ENCODE data around the gene NSUN2. TPM values are rescaled to one million over a fixed set of nuclear protein-coding genes. Genes with fewer than 3 reads are reported as not detected.

NSUN2 gene
- total and polyA plus RNA-seq, 2 of the 4 experiments (the other 2 are of a cell fraction): 51.1 to 61.1 TPM

DNA sequence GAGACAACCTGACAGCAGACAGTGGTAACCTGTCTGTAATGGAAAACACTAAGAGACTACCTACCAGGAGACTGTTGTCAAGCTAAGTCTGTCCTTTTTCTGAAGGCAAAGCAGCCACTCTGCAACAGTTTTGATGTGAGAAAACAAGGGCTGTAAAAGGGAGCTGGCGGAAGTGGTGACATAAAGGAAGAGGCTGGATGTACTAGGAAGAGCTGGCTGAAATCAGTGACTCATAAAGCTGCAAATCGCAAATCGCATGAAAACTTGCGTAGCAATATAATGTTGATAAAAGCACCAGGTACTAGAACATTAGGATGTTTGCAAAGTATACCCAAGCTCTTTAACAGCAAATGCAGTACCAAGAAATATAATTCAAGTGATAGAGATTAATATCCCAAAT is 1.4 kb downstream of the NSUN2 start:
- Histone ChIP-seq H3K36me3 (ENCODE audit: control insufficient read depth, insufficient read depth, low read length) (peaks cover 24% of the 10 kb centered on the region), H3K9me1 (ENCODE audit: insufficient read depth, low read length) (peaks cover 10% of the 10 kb centered on the region), H3K23ac (ENCODE audit: low read depth, low read length) (no peak overlapping the region), H3K56ac (ENCODE audit: extremely low read depth, insufficient read depth, low read length) (no peak overlapping the region), H3K4ac (ENCODE audit: low read depth, low read length) (no peak overlapping the region), H4K8ac (ENCODE audit: low read depth in 2 of 2, low read length in 2 of 2) (no peak overlapping the region), H2AK9ac (replicated peaks; ENCODE audit: low read depth, low read length, poor library complexity) (no peak overlapping the region), H3K4me1 (ENCODE audit: control insufficient read depth, insufficient read depth, low read length) (peaks cover 10% of the 10 kb centered on the region), H2BK120ac (ENCODE audit: low read depth, low read length) (no peak overlapping the region), H2AFZ (replicated peaks; ENCODE audit: low read length, poor library complexity) (no peak overlapping the region), H2BK15ac (ENCODE audit: low read depth, low read length) (no peak overlapping the region), H3K79me1 (ENCODE audit: low read depth in 1 of 2, low read length in 2 of 2) (peaks cover 37 to 64% of the 10 kb centered on the region in 2 experiments), H3K27ac (ENCODE audit: insufficient read depth, low read length) (no peak overlapping the region), H2BK5ac (ENCODE audit: low read depth, low read length, poor library complexity, severe bottlenecking) (no peak overlapping the region), H3K9me3 (ENCODE audit: control insufficient read depth, insufficient read depth, low read length) (no peaks in the 10 kb centered on the region), H3K27me3 (ENCODE audit: control insufficient read depth, insufficient read depth, low read length) (no peaks in the 10 kb centered on the region), H3K14ac (replicated peaks; ENCODE audit: low read depth, low read length) (no peak overlapping the region), H2AK5ac (ENCODE audit: low read depth, low read length) (no peak overlapping the region), H4K20me1 (ENCODE audit: insufficient read depth, low read length) (peaks cover 41% of the 10 kb centered on the region), H3K18ac (ENCODE audit: low read depth, low read length) (no peak overlapping the region), H2BK20ac (ENCODE audit: low read depth, low read length) (no peak overlapping the region), H3K4me2 (ENCODE audit: low read depth, low read length) (peak overlapping the region; percentile 33; the same call in 1 of the 2 replicates), H3K9ac (ENCODE audit: low read depth, low read length) (no peak overlapping the region), H4K91ac (ENCODE audit: insufficient read depth, low read depth, low read length) (no peak overlapping the region), H4K5ac (ENCODE audit: low read depth, low read length) (no peak overlapping the region), H3K4me3 (ENCODE audit: insufficient read depth, low read depth, low read length) (no peak overlapping the region)
- CTCF ChIA-PET: interaction anchor here (1.5 kb wide), 1 partner anchor 114 kb away, joined by 4 read pairs; no protein-coding TSS in a partner anchor
- POLR2A ChIA-PET (ENCODE audit: unreplicated experiment): no interaction called here
- dilution Hi-C loops (cut with HindIII; ENCODE audit: low sequenced_read_pairs, unreplicated experiment): no loop called here
- intact Hi-C loops (cut with micrococcal nuclease): loop anchor here (5.0 kb wide), 1 partner anchor 101 kb away; no protein-coding TSS in a partner anchor
- ATAC-seq (ENCODE audit: low read depth) (no peak), DNase-seq (no peak)
- no TSS peak for BruUV-seq (replicated peaks)
- in situ Hi-C loops (cut with MboI; ENCODE audit: low sequenced_read_pairs): loop anchor here (5.0 kb wide), 1 partner anchor 116 kb away; no protein-coding TSS in a partner anchor
- no CpG with 5 or more reads among the region's 4 CpGs for WGBS, 2 experiments (ENCODE audit: extremely low coverage in 2 of 2, insufficient read length in 1 of 2)
- no peak for TF ChIP-seq MAFK (IDR thresholded peaks at IDR 0.05; ENCODE audit: low read depth, low read length)
- no peak for TF ChIP-seq CTCF (conservative IDR thresholded peaks at IDR 0.05; ENCODE audit: low read depth, low read length)
- TF ChIP-seq RCOR1 (IDR thresholded peaks at IDR 0.05; ENCODE audit: insufficient replicate concordance, low read length): no peak
- no peak for TF ChIP-seq USF2 (IDR thresholded peaks at IDR 0.05; ENCODE audit: low read depth, low read length)
- TF ChIP-seq BHLHE40 (IDR thresholded peaks at IDR 0.05; ENCODE audit: low read depth, low read length): no peak
- no peak for TF ChIP-seq NFE2L2 (IDR thresholded peaks at IDR 0.05; ENCODE audit: low read depth, low read length)
- TF ChIP-seq POLR2A (IDR thresholded peaks at IDR 0.05; ENCODE audit: low read depth, low read length): no peak
- TF ChIP-seq MXI1 (IDR thresholded peaks at IDR 0.05; ENCODE audit: borderline replicate concordance, low read depth, low read length): no peak
- no peak for TF ChIP-seq RFX5 (IDR thresholded peaks at IDR 0.05; ENCODE audit: low read depth, low read length)
- no peak for TF ChIP-seq SMC3 (IDR thresholded peaks at IDR 0.05; ENCODE audit: low read depth, low read length)
- TF ChIP-seq MAZ (IDR thresholded peaks at IDR 0.05; ENCODE audit: borderline replicate concordance, low read depth, low read length): no peak
- no peak for TF ChIP-seq CHD1 (IDR thresholded peaks at IDR 0.05; ENCODE audit: low read depth, low read length)
